Natural killer cell treated with Interleukin-12 subunit alpha and Interleukin-12 subunit beta and Interleukin-15 and Interleukin-18, amount 100 ng/mL, for 72 hours (primary cell): ENCODE results near the gene NCBP3. TPM values are rescaled to one million over a fixed set of nuclear protein-coding genes. Genes with fewer than 3 reads are reported as not detected.
"Not testable (repeated sequence)": the region's sequence is repeated elsewhere in the genome, so short reads cannot be mapped to it uniquely, and the experiment has no call there.

Source experiments
- ATAC-seq, 2 donors: fragments of 150-1000 bp; cut with Tn5 transposase in 1 of 2; sonication (Bioruptor Pico), chemical (Tn5 transposase) in 1 of 2; 2 replicates each; pipeline ENCODE4 v1.10.0; 2021
- DNase-seq: peaks from one replicate; pipeline ENCODE4 v3.0.0; 2022; ENCODE audit warnings: low spot score
- H3K27ac Mint-ChIP-seq, 2 donors: 1 replicate in 1 of 2; 2 replicates in 1 of 2; pipeline ENCODE4 v1.8.0; 2022; ENCODE audit warnings: mixed read lengths in 2 of 2, mild to moderate bottlenecking in 1 of 2, moderate library complexity in 1 of 2
- H3K27me3 Mint-ChIP-seq, 2 donors: 1 replicate in 1 of 2; 2 replicates in 1 of 2; pipeline ENCODE4 v1.8.0; 2022; ENCODE audit warnings: mixed read lengths in 2 of 2
- H3K36me3 Mint-ChIP-seq: one replicate; pipeline ENCODE4 v1.8.0; 2022; ENCODE audit warnings: mixed read lengths
- H3K4me1 Mint-ChIP-seq, 2 donors: 1 replicate in 1 of 2; 2 replicates in 1 of 2; pipeline ENCODE4 v1.8.0; 2022; ENCODE audit warnings: low read depth in 2 of 2, mixed read lengths in 2 of 2, mild to moderate bottlenecking in 1 of 2
- H3K4me3 Mint-ChIP-seq: one replicate; pipeline ENCODE4 v1.8.0; 2022; ENCODE audit warnings: mixed read lengths
- H3K9me3 Mint-ChIP-seq: 2 replicates; pipeline ENCODE4 v1.8.0; 2022; ENCODE audit warnings: mixed read lengths
- total RNA-seq, 2 donors: library from RNA; stranded (reverse); gene quantifications; one replicate each; pipeline ENCODE4 v1.2.3, GENCODE V29; 2022

The NCBP3 gene
- total RNA-seq, 2 donors from 2014 or later, result 52.4 to 71.9 TPM

DNA sequence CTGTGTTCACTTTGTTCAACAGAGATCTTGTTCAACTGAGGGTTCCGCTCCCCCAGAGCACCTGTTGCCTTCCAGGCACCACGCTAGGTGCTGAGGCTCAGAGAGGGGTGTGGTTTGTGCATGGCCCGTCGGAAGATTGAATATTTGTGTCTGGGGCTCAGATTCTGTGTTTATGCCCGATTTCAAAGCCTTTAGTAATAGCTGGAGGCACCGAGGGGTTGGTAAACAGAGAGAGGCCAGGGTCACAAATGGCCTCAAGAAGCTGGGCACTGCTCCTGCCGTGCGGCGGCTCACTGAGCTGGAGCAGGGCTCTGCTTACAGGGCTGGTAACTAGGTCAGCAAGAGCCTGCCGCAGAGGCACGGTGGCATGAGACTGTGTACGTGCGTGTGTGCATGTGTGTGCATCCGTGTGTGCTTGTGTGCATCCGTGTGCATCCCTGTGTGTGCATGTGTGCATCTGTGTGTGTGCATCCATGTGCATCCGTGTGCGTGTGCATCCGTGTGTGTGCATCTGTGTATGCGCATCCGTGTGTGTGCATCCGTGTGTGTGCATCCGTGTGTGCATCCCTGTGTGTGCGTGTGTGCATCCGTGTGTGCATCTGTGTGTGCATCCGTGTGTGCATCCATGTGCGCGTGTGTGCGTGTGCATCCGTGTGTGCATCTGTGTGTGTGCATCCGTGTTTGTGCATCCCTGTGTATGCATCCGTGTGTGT, 50.5 kb downstream of the NCBP3 start:
- no peaks in the 10 kb centered on the region for H3K36me3 Mint-ChIP-seq
- peak overlapping the region; percentile 78 for H3K4me3 Mint-ChIP-seq
- peaks cover 0 to 2% of the 10 kb centered on the region in 2 donors for H3K27me3 Mint-ChIP-seq
- H3K9me3 Mint-ChIP-seq, result no peaks in the 10 kb centered on the region
- ATAC-seq (no peak), DNase-seq (no peak)
- peaks cover 53 to 65% of the 10 kb centered on the region in 2 donors for H3K4me1 Mint-ChIP-seq
- peak overlapping the region; percentile 74 to 77 for H3K27ac Mint-ChIP-seq

DNA sequence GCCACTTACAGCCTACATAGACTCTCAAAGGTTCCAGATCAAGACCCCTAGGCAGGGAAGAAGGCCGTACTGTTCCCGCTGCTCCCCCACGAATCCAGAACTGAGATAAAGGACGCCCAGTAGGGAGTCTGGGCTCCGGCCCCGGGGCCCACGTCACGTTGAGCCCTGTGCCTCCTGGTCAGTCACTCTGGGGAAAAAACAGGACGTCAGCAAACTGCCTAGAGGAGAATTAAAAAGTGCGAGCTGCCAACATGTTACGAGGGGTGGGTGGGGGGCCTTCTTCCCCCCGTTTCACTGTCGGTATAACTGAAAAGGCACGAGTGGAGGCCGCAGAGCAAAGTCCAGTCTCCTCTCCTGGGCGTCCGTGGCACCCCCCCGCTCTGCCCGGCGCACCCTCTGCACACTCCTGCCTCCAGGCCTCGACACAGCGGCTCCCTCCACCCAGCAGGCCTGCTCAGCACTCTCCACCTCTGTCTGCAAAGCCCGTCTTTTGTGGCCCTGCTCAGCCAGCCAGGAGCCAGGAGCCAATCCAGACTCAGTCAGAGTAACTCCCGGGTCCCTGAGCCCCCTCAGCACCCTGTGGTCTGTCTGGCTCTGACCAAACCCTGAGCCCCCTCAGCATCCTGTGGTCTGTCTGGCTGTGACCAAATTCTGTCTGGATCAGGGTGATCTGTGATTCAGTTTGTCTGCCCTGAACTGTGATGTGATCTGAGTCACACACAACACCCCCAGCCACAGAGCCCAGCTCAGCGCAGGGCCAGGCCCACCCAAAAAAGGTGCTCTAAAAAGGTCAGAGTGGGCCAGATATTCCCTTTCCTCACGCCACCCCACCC, 51.3 kb downstream of the NCBP3 start:
- peak; percentile 80 for DNase-seq
- Mint-ChIP-seq H3K9me3 (no peaks in the 10 kb centered on the region), H3K27me3 (peaks cover 0 to 2% of the 10 kb centered on the region in 2 donors), H3K27ac (peak overlapping the region; percentile 68 to 74), H3K36me3 (no peaks in the 10 kb centered on the region), H3K4me3 (peak overlapping the region; percentile 78), H3K4me1 (peaks cover 60 to 71% of the 10 kb centered on the region in 2 donors)
- peak; percentile 82 for ATAC-seq

DNA sequence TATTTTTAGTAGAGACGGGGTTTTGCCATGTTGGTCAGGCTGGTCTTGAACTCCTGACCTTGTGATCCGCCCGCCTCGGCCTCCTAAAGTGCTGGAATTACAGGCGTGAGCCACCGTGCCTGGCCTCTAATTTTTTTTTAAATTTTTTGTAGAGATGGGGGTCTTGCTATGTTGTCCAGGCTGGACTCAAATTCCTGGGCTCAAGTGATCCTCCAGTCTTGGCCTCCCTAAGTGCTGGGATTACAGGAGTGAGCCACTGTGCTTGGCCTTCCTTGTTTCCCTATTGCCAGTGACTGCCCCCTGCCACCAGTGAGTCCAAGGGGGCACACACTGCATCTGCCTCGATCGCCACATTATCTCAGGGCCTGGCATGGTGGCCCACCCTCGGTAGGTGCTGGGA, 51.9 kb downstream of the NCBP3 start:
- not testable (repeated sequence) for H3K36me3 Mint-ChIP-seq, H3K27ac Mint-ChIP-seq

DNA sequence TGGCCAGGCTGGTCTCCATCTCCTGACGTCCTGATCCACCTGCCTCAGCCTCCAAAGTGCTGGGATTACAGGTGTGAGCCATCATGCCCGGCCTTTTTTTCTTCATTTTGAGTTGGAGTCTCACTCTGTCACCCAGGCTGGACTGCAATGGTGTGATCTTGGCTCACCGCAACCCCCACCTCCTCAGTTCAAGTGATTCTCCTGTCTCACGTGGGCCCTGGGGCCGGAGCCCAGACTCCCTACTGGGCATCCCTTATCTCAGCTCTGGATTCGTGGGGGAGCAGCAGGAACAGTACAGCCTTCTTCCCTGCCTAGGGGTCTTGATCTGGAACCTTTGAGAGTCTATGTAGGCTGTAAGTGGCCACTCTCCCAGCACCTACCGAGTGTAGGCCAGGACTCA, 52.8 kb downstream of the NCBP3 start:
- Mint-ChIP-seq H3K27ac (peak overlapping the region in 1 of 2 donors; percentile 31), H3K4me1 (peaks cover 62 to 64% of the 10 kb centered on the region in 2 donors), H3K4me3 (peak overlapping the region; percentile 22)
- DNase-seq, H3K9me3 Mint-ChIP-seq, ATAC-seq, H3K27me3 Mint-ChIP-seq, H3K36me3 Mint-ChIP-seq: not testable (repeated sequence)

More for the DNA sequence above, 51.9 kb downstream of the NCBP3 start:
- not testable (repeated sequence) for H3K9me3 Mint-ChIP-seq, H3K27me3 Mint-ChIP-seq, H3K4me3 Mint-ChIP-seq, ATAC-seq, DNase-seq
- H3K4me1 Mint-ChIP-seq, result peaks cover 66 to 71% of the 10 kb centered on the region in 2 donors

DNA sequence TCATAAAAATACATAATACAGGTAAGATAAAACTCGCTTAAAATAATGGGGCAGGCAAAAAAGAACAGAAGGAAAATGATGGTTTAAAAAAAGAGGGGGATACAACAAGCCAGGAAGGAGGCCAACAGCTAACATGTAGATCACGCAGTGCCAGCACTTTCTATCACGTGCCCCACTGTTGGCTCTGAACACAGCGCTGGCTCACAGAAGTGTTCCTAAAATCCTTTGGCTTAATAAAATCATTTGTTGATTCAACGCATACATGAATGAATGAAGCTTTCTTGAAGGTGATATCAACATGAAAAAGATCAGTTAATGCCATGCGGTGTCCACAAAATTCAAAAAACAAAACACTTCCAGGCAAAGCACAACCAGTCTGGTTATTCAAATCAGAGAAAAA, 53.6 kb downstream of the NCBP3 start:
- Mint-ChIP-seq H3K36me3 (no peaks in the 10 kb centered on the region), H3K4me1 (peaks cover 60 to 63% of the 10 kb centered on the region in 2 donors), H3K27me3 (no peaks in the 10 kb centered on the region), H3K27ac (no peak overlapping the region), H3K4me3 (no peak overlapping the region), H3K9me3 (no peaks in the 10 kb centered on the region)
- DNase-seq (no peak), ATAC-seq (no peak)

DNA sequence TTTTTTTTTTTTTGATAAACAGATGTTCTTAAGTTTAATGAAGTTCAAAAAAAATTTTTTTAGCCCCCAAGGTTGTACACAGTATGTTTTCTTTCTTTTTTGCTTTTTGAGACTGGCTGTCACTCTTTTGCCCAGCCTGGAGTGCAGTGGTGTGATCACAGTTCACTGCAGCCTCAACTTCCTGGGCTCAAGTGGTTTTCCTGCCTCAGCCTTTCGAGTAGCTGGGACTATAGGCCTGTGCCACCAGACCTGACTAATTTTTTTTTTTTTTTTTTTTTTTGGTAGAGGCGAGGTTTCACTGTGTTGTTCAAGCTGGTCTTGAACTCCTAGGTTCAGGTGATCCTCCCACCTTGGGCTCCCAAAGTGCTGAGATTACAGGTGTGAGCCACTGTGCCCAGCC, 57.8 kb downstream of the NCBP3 start:
- Mint-ChIP-seq H3K9me3 (no peaks in the 10 kb centered on the region), H3K36me3 (no peaks in the 10 kb centered on the region), H3K4me3 (peak overlapping the region; percentile 47), H3K27ac (peak overlapping the region; percentile 41 to 52), H3K4me1 (peaks cover 38 to 41% of the 10 kb centered on the region in 2 donors), H3K27me3 (no peaks in the 10 kb centered on the region)
- ATAC-seq (peak; percentile 81 to 87), DNase-seq (no peak)

DNA sequence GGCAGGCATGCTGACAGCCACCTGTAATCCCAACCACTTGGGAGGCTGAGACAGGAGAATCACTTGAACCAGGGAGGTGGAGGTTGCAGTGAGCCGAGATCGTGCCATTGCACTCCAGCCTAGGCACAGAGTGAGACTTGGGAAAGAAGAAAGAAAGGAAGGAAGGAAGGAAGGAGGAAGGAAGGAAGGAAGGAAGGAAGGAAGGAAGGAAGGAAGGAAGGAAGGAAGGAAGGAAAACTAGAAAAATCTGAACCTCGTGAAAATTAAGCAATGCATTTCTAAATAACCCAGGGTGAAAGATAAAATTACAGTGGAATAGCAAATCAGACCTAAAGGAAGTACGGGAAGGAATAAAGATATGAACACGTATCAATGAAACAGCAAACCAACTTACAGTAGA, 60.7 kb downstream of the NCBP3 start:
- H3K27ac Mint-ChIP-seq, H3K27me3 Mint-ChIP-seq, ATAC-seq: not testable (repeated sequence)

DNA sequence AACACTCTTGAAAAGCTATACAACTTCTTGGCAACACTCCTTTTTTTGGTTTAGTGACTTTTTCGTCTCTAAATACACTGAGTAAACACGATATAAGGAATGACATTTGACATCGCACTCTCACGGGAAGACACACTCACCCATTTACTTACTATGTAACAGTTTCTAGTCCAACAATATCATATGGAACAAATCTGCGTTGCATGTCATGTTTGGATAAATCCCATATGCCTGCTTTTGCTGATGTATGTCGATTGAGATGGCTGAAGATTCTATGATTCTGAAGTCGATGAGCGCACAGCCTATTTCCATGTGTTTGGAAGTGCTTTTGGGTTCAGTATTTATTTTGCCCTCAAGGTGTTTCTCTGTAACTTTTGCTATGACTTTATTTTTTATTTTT, 63.3 kb downstream of the NCBP3 start:
- no peak overlapping the region for H3K4me3 Mint-ChIP-seq
- no peaks in the 10 kb centered on the region for H3K36me3 Mint-ChIP-seq
- no peak for ATAC-seq

More for the DNA sequence above, 60.7 kb downstream of the NCBP3 start:
- H3K9me3 Mint-ChIP-seq, DNase-seq, H3K36me3 Mint-ChIP-seq: not testable (repeated sequence)
- Mint-ChIP-seq H3K4me1 (peaks cover 23 to 26% of the 10 kb centered on the region in 2 donors), H3K4me3 (peak overlapping the region; percentile 21)

DNA sequence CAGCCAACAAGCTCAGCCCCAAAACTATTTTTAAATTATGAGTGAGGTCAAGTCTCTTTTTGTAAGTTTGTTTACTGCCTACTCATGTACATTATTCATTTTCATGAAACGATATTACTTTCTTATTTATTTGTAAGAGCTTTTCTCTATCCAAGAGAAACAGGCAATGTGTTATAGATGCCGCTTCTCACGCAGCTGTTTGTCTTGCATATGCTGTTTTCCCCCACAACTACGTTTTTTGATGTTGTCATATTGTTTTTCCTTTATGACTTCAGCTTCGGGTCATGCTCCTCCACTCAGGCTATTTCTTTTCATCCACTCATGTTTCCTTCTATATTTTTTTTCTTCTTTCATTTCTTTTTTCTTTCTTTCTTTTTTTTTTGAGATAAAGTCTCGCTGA, 65.1 kb downstream of the NCBP3 start:
- peak; percentile 37 for DNase-seq
- Mint-ChIP-seq H3K4me1 (peaks cover 6 to 8% of the 10 kb centered on the region in 2 donors), H3K9me3 (no peaks in the 10 kb centered on the region), H3K27me3 (no peaks in the 10 kb centered on the region), H3K4me3 (no peak overlapping the region), H3K36me3 (no peaks in the 10 kb centered on the region), H3K27ac (peak overlapping the region; percentile 35 to 49)
- no peak for ATAC-seq

More for the DNA sequence above, 63.3 kb downstream of the NCBP3 start:
- Mint-ChIP-seq H3K9me3 (no peaks in the 10 kb centered on the region), H3K27ac (no peak overlapping the region), H3K27me3 (no peaks in the 10 kb centered on the region), H3K4me1 (peaks cover 7 to 9% of the 10 kb centered on the region in 2 donors)
- DNase-seq, result no peak

DNA sequence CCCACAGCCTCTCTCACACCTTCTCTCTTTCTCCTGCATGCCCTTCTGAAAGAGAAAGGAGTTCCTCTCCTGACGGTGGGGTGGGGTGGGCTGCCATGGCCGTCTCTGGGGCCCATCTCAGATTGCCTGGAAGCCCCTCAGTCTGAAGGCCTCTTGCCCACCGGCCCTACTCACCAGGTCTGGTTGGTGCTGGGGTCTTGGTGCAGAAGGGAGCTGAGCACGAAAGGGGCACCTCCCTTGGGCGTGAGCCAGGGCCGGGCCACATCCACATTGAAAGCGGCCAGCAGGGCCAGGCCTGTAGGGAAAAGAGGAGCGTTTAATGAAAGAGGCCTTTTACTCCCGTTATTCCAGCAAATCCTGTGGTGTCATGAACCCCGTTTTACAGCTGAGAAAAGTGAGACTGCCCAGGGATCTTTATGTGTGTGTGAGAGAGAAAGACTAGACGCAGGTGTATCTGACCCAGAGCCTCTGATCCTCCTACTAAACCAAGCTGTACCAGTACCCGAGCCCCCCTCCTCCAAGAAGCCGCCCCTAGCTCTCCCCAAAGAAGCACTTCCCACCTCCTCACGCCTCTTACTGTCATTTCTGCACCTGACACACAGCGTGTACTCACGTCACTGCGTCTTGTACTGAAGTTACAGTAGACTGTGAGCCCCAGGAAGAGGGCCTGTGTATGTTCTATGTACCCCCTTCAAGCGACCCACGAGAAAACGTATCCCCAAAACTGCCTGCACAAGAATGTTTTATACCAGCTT, 68.5 kb downstream of the NCBP3 start:
- no peaks in the 10 kb centered on the region for H3K27me3 Mint-ChIP-seq
- H3K4me1 Mint-ChIP-seq, result peaks cover 0 to 9% of the 10 kb centered on the region in 2 donors
- ATAC-seq (no peak), DNase-seq (peak; percentile 49)
- H3K4me3 Mint-ChIP-seq, result no peak overlapping the region
- no peaks in the 10 kb centered on the region for H3K36me3 Mint-ChIP-seq
- H3K9me3 Mint-ChIP-seq, result no peaks in the 10 kb centered on the region
- H3K27ac Mint-ChIP-seq, result peak overlapping the region in 1 of 2 donors; percentile 34

DNA sequence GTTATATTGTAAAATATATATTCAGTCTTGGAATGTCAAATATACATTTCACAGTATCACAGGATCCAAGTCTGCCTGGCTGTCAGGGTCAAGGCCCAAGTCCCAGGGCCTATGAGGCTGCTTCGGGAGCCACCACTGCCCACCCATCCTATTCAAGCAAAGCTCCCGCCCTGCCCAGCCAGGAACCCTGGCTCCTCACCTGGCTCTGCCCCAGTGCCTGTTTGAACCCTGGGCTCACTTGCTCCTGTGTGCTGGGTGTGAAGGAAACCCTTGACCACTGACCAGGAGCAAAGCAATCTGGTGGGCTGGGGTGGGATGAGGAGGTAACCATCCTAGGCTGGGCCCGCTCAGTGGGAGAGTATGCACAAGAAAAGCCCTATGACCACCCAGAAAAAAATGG, 72.1 kb downstream of the NCBP3 start:
- DNase-seq (no peak), ATAC-seq (no peak)
- Mint-ChIP-seq H3K27me3 (no peaks in the 10 kb centered on the region), H3K36me3 (no peaks in the 10 kb centered on the region), H3K9me3 (no peaks in the 10 kb centered on the region), H3K4me3 (no peak overlapping the region), H3K27ac (peak overlapping the region in 1 of 2 donors; percentile 54), H3K4me1 (peaks cover 25 to 36% of the 10 kb centered on the region in 2 donors)

DNA sequence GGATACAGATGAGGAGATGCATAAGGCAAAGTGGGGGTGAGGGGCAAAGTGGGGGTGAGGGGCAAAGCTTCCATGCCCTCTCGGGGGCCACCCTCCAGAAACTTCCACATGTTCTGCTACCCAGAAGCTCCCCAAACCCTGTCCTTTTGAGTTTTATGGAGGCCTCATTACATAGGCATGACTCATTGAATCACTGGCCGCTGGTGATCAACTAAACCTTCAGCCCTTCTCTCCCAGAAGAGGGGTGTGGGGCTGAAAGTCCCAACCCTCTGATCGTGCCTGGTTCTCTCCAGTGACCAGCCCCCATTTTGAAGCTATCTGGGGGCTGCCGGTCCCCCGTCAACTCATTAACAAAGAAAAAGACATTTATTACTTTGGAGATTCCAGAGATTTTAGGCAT, 72.5 kb downstream of the NCBP3 start:
- peak overlapping the region in 1 of 2 donors; percentile 54 for H3K27ac Mint-ChIP-seq

DNA sequence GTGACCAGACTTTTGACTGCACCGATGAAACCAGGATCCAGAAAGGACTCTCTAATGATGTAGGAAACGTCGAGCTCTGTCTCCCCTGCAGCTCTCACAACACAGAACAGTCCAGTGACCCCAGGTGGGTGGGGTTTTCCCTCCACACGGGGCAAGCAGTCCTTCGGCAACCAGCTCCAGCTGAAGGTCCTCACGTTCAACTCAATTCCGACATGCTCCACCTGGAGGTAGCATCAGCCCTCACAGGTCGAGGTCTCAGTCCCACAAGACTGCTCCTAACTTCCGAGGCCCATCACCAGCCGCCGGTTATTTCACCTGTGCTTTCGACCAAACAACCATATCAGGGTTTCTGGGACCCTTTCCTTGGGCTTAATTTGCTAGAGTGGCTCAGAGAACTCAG, 73.3 kb downstream of the NCBP3 start:
- no peaks in the 10 kb centered on the region for H3K36me3 Mint-ChIP-seq
- H3K27me3 Mint-ChIP-seq, result no peaks in the 10 kb centered on the region
- no peaks in the 10 kb centered on the region for H3K9me3 Mint-ChIP-seq
- DNase-seq, result peak; percentile 31
- no peak for ATAC-seq
- H3K4me3 Mint-ChIP-seq, result peak overlapping the region; percentile 30
- peaks cover 34 to 44% of the 10 kb centered on the region in 2 donors for H3K4me1 Mint-ChIP-seq
- peak overlapping the region in 1 of 2 donors; percentile 33 for H3K27ac Mint-ChIP-seq

More for the DNA sequence above, 72.5 kb downstream of the NCBP3 start:
- H3K36me3 Mint-ChIP-seq, result no peaks in the 10 kb centered on the region
- no peak overlapping the region for H3K4me3 Mint-ChIP-seq
- DNase-seq (no peak), ATAC-seq (no peak)
- H3K27me3 Mint-ChIP-seq, result no peaks in the 10 kb centered on the region
- H3K4me1 Mint-ChIP-seq, result peaks cover 29 to 40% of the 10 kb centered on the region in 2 donors
- H3K9me3 Mint-ChIP-seq, result no peaks in the 10 kb centered on the region
